Stimulated activated CD4-positive, alpha-beta T cell treated with anti-CD3 and anti-CD28 coated beads, Interleukin-15, amount 100 ng/mL, for 24 hours (primary cell): ENCODE data around the gene CCDC69.
"Not testable (repeated sequence)": the region's sequence is repeated elsewhere in the genome, so short reads cannot be mapped to it uniquely, and the experiment has no call there.

Experiments
- DNase-seq: peaks from one replicate; pipeline ENCODE4 v3.0.0-alpha.2; 2020

CCDC69 gene, protein sequence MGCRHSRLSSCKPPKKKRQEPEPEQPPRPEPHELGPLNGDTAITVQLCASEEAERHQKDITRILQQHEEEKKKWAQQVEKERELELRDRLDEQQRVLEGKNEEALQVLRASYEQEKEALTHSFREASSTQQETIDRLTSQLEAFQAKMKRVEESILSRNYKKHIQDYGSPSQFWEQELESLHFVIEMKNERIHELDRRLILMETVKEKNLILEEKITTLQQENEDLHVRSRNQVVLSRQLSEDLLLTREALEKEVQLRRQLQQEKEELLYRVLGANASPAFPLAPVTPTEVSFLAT

DNA sequence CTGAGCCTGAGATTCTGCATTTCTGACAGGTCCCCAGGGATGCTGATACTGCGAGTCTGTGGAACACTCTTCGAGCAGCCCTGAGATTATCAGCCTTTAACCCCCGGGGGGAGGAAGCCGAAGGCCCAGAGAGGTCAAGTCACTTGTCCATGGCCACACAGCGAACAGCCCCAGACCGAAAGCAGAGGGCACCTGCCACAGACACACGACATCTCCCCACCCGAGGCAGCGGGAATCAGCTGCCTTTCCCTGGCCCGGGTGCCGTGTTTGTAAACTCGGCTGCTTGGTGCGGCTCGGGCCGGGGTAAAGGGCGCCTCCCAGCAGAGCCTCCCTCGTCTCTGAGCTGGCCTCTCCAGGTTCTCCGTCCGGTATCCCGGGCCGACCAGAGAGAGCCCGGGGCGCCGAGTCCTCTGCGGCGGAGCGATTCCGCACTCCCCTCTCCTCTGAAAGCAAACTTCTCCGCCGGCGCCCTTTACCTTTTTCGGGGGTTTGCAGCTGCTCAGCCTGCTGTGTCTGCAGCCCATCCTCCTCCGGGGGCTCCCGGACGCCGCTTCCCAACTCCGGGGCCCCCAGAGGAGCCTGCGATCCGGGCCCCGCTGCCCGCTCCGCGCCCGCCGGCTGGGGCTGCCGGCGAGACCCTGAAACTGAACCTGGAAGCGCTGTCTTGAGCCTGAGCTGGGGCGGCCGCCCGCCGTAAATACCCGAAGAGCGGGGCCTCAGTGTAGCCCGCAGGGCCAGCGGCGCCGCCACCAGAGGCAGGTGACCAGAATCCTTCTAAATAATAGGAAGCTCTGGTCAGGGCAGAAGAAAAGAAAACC lies at the start of gene CCDC69:
Gene CCDC69, minus strand, starts transcription at position 646 of the 818 bp plus-strand sequence. Its CDS starts 122 bp downstream, at position 524.
- peak; percentile 75 for DNase-seq

DNA sequence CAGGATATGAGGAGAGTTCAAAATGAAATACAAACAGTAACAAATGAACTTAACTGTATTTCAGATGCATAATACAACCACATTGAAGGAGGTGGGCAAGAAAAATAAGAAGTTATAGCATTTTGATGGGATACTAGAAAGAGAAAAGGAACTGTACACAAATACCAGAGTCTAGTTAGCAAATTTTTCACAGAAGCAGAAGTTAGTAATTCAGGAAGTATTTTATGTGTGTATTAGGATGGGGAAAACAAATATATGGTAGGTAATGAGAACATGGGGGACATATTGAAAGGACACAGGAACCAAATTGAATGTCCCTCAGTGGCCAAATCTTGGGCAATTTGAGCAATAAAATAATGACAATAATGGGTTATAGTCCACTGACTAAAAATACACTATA lies 47.4 kb upstream of the CCDC69 start:
- no peak for DNase-seq

DNA sequence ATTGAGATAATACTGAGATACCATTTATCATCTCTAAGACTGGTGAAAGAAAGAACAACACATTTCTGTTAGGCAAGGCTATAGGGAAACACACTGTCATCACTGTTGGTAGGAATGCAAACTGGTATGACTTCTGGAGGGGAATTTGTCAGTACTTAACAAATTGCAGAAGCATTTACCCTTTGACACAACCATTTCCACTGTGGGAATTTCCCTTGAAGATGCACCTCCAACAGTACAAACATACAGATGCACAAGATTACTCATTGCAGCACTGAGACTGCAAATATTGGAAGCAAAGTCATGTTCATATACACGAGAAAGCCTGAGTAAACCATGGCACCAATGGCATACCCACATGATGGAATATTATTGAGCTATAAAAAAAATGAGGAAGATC lies 46.7 kb upstream of the CCDC69 start:
- no peak for DNase-seq

DNA sequence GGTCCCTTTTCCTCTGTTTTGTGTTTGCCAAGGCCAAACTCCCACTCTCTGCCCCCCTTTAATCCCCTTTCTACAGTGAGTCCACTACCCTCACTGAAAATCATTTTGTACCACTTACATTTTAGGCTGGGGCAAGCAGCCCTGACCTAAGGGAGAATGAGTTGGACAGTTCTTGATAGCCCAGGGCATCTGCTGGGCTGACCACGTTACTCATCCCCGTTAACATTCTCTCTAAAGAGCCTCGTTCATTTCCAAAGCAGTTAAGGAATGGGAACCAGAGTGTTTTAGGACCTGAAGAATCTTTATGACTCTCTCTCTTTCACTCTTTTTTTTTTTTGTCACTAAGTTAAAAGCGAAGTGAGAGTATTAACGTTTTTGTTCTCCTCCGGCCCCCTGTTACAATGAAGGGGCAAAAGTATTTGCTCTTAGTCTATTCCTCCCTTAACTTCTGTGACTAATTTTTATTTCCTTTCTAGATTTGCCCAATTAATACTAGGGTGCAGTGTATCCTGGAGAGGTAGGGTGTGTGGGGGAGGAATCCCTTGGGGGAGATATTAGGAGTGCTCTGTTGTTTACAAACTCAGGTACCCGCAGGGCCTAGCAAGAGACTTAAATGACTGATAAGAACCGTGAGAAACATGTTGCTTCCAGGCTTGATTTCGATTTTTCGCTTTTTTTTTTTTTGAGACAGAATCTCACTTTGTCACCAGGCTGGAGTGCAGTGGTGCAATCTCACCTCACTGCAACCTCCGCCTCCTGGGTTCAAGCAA lies 43.8 kb upstream of the CCDC69 start:
- no peak for DNase-seq

DNA sequence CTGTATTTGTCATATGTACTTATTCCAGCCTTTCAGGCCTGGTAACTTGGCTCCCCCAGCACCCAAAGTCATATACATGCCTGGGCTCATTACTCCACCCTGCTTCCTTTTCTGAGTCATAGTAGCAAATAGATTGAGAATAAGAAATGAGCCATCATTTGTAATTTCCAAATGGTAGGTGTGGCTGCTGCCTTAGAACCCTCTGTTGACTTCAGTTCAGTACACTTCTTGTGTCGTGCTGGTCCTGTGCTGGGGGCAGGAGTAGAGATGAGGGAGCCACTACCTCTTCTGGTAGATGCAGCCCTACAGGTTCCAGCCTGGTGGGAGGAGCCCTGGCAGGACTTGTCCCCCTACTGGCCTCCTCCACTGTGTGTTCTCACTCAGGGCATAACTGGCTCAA lies 40.2 kb upstream of the CCDC69 start:
- DNase-seq, result peak; percentile 35

DNA sequence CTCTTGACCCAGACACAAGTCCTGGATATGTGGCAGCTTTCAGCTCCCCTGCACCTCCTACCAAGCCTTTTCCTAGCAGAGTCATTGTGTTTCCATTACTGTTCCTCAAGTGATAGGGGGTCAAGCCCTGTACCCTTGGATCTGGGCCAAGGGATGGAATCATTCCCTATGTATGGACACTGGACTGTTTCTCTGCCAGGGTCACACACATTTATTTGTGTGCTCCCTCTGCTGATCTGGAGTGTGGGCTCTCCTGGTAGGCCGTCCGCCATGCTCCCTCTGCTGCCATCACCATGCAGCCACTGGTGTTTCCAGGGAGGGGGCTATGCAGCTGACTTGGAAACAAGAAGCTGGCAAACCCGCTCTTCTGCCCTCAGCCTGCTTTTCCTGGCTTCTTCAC lies 38.6 kb upstream of the CCDC69 start:
- no peak for DNase-seq

DNA sequence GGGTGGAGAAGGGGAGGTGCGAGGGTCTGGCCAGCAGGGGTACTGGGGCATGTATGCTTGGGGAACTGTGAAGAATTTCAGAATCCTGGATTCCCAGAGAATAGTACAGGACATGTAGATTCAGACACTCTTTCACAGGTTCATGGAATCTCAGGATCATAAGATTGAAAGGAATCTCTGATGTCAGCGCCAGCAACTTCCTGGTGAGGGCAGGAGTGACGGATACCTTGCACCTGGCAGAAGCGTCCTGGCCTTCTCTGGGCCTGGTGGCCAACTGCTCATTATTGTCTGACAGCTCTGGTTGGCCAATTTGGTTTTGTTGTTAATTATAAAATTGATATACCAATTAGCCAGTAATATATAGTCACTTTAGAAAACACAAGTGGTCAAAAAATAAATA lies 36.0 kb upstream of the CCDC69 start:
- no peak for DNase-seq

DNA sequence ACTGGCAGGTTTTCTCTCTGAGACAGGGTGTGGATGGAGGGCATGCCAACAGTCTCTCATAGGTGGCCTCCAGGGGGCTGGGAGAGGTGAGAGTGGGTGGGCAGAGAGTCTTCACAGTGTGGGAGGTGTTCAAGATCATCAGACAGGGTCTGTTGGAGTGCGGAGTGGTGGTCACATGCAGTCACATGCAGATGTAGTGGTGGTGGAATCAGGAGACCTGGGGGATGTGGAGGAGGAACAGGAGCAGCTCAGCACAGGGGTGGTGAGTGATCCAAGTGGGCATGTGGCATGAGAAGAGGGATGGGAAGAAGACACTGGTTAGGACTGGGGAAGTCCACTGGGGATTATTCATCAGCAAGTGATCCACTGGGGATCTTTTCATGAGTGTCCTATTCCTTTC lies 34.9 kb upstream of the CCDC69 start:
- no peak for DNase-seq

DNA sequence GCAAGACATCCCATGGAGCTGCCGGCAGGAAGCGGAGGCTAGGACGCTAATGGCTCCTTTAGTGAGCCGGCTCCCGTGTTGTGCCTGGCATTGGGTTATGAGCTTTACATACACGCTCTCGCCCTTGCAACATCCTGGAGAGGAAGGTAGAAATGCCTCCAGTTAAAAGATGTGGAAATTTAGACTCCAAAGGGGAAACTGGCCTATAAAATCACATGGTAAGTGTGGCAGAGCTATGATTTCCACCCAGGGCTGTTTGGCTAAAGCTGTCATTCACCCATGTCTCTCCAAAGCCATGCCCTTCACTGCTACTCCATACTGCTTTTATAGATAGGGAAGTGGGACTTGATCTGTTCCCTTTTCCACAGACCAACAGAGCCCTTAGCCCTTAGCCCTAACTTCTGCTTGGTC lies 34.3 kb upstream of the CCDC69 start:
- DNase-seq, result no peak

DNA sequence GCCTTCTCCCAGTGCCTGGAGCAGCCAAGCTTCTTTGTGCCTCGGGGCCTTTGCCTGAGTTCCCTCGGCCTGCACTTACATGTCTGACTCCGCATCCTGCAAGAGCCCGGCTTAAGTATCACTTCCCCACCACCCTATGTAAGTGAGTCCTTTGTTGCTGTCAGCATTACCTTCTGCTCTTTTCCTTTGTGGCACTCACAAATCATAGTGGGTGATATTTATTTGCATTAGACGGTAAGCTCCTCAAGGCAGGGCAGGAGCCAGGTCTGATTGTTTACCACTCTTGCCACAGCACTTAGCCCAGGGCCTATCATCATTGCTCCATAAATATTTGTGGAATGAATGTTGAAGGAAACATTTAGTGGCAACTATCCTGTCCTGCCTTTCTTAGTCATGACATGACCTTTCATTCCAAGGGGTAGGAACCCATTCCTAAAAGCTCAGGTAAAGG lies 33.9 kb upstream of the CCDC69 start:
- DNase-seq, result no peak

DNA sequence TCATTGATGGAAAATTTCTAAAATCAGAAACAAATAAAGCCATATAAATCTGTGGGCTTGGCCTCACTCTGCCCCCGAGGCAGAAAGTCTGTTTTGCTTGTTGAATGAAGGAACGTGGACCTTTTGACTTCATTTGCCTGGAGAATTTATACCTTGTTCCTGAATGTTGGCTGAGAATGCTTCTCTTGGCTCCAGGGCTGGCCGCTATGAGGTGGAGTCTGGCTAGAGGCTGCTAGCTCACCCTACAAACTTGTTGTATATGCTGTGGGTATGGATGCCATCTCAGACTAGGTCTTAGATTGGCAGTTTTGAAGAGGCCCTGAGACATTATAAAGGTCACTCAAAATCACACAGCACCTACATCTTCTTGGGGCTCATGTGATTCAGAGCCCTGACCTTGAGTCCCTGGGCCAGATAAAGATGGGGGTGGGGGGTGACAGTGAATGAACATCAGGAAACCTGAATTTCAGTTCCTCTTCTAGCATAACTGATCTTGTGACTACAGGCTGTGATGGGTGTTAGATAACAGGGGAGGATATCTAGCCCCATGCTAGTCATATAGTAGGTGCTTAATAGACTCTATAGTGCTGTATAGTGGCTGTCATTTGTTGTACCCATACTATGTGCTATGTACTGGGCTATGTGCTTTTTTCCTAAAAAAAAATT lies 31.9 kb upstream of the CCDC69 start:
- no peak for DNase-seq

DNA sequence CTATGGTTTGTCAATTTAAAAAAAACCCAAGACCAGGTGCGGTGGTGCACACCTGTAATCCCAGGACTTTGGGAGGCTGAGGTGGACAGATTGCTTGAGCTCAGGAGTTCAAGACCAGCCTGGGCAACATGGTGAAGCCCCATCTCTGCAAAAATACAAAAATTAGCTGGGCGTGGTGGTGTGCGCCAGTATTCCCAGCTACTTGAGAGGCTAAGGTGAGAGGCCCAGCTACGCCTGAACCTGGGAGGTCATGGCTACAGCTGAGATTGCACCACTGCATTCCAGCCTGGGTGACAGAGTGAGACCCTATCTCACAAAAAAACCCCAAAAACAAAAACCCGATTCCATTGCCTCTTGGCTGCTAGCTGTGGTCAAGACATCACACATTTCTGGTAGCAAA lies 31.1 kb upstream of the CCDC69 start:
- DNase-seq, result not testable (repeated sequence)

DNA sequence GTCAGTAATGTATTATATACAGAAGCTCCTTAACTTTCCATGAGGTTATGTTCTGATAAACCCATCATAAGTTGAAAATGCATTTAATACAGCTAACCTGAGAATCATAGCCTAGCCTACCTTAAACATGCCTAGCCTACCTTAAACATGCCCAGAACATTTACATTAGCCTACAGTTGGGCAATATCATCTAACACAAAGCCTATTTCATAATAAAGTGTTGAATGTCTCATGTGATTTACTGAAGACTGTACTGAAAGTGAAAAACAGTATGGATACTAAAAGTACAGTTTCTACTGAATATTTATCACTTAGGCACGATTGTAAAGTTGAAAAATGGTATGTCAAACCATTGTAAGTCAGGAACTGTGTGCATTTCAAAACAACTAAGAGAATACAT lies 30.7 kb upstream of the CCDC69 start:
- no peak for DNase-seq

DNA sequence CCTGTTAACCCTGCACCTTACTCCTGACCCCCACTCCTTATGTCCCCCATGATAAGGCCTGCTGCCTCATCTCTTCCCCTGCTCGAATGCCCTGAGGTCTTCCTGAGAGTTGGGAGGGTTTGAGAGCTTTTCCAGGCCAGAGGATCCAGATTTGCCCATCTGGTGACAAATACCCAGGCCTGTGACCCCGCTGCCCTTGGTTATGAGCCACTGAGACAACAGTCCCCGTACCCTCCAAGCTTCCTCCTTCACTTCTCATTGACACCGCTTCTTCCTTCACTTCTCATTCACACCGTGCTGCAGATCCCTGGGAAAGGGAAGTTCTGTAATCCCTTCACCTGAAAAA lies 29.7 kb upstream of the CCDC69 start:
- no peak for DNase-seq

DNA sequence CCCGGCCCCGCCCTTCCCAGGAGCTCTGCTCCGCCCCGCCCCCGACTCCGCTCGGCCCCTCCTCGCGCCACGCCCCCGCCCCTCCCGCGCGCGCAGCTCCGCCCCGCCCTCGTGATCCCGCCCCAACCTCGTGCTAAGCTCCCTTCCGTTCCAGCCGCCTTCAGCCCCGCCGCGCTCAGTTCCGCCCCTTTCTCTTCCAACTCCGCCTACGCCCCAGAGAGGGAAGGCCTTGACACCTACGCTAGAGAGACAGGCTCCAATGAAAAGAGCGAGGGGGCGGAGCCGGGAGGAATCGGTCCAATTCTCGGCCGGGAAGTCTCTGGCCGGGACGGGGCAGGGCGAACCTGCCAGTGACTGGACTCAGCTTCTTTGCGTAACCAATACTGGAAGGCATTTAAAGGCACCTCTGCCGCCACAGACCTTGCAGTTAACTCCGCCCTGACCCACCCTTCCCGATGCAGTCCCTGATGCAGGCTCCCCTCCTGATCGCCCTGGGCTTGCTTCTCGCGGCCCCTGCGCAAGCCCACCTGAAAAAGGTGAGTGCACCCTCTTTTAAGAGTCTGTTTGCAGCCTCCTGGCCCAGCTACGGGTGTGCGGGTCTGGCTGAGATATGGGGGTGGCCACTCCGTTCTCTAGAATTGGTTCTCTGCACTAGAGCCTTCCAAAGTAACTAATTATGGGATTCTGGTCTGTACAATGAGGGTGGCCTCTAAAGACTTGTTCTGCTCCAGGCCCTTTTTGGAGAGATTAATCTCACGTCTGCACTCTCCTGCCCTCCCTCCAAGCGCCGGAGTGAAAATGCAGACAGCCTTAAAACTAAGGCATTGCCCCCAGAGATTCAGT lies 29.1 kb upstream of the CCDC69 start, which contains the start of gene GM2A:
Gene GM2A, plus strand, starts transcription at position 424 of the 843 bp plus-strand sequence. Its CDS starts 32 bp downstream, at position 456.
- peak; percentile 100 for DNase-seq

DNA sequence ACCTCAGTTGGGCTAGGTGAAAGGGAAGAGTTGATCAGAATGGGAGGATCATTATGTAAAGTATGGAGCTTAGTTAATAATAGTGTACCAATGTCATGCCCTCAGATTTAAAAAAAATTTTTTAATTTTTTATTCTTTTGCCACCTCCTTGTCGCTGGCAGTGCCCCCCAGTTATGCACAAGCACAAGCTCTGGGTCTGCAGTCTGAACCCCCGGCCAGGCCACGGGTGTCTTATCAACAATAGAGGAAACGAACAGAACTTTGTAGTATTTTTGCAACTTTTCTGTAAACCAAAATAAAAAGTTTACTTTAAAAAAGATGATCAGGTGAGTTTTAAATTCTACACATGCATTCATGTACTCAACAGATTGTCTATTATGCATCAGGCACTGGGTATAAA lies 27.7 kb upstream of the CCDC69 start:
- no peak for DNase-seq

DNA sequence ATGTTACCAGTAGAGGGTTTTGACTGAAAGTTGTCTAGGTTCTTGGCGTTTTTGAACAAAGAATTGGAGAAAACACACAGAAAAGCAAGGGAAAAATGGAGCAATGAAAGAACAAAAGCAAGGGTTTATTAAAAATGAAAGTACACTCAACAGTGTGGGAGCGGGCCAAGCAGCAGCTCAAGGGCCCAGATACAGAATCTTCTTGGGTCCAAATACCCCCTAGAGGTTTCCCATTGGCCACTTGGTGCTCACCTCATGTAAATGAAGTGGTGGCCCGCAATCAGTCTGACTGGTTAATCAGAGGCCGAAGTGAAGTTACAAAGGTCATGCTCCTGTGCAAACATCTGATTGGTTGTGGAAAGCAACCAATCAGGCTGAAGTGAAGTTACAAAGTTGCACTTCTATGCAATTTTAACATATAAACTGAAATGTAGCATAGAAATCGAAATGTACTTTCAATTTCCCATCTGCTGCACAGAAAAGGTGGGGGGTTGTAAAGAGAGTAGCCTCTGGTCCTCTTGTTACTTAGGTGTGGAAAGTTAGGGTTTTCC lies 27.2 kb upstream of the CCDC69 start:
- peak; percentile 49 for DNase-seq

DNA sequence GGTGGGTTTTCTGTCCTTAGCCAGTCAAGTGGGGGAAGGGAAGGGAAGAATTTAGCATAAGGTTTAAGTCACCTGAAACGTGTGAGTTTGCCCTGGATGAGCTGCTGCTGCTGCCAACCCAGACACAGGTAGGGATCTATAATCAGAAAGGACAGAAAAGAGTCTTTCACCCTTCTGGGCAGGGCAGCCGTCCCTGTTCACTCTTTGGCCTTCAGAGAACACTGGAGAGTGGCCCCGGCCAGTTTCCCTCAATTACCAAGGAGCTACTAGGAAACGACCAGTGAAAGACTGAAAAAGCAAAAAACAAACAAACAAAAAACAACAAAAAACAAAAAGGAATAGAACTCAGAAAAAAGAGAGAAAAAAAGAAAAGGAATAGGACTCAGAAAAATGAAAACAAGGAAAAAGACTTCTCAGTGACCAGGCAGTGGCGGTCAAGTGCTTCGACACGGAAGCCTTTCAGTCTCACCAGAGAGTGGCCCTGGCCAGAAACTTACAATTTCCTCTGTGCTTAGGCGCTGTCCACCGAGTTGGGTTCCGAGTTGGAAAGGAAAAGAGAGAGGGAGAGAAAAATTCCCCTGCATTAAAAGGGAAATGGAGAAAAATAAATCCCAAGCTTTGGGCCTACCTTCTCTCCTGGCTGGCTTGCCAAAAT lies 26.6 kb upstream of the CCDC69 start:
- no peak for DNase-seq

DNA sequence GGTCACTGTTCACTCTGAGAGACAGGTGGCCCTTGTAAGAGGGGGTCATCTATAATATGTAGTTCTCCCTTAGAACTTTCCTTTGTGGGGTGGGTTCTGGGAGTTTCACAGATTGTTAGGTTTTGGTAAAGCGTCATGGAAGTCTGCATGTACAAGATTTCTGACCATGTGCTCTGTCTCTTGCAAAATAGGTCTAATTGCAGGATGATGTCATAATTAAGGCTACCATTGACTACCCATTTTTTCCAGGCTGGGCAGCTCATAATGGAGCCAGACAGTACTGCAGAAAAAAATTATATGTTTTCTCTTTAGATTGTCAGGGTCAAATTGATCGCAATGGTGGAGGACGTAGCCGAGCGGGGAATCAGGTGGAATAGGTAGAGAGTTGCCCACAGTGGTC lies 25.4 kb upstream of the CCDC69 start:
- DNase-seq, result no peak

DNA sequence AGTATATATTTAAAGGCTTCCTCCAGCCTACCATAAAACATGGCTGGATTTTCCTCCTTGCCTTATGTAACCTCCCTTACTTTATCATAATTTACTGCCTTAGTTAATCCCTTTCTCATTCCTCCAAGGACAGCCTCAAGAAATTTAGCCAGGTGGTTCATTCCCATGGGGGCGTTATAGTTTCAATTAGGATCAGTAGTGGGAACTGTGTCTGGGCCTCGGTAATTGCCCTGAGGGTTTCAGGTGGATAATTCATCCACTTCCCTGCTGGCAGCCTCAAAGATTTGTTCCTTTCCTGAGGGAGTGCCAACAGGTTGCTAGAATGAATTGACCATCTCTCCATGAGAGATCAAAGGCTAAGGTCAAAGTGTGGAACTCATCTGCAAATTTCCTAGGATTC lies 24.8 kb upstream of the CCDC69 start:
- DNase-seq, result no peak

DNA sequence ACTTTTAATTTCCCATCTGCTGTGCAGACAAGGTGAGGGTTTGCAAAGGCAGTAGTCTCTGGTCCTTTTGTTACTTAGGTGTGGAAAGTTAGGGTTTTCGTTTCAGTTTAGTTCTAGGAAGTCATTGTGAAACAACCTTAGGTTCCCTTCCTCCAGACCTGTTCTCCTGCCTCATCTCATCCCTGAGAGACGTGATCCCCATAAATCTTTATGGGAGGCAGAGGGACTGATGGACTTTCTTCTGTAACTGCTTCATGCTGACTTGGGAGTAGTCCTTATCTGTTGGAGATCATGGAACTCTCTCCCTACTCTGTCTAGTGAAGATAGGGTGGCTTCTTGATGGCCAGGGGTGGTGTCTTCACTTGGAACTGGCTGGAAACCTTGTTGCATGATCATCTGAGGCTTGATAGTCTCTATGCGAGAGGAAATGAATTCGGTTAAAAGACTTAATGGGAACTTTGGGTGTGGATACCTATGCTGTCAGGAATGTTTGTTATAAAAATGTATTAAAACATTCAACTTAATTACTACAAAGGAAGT lies 21.9 kb upstream of the CCDC69 start:
- no peak for DNase-seq
